PFSK-1 (cell line): ENCODE measurements around the gene FABP1.

Experiments
- FOXP2 ChIP-seq: optimal IDR thresholded peaks from 2 replicates; pipeline ENCODE3; 2011; ENCODE audit warnings: borderline replicate concordance, control low read depth, inconsistent platforms; ENCODE audit not compliant: insufficient read depth; ENCODE audit errors: extremely low read length, extremely low read depth
- POLR2AphosphoS5 ChIP-seq: IDR thresholded peaks from 2 replicates; pipeline ENCODE4 v1.6.1; 2012; ENCODE audit warnings: low read depth, mild to moderate bottlenecking, control low read depth, low read length, moderate library complexity
- SIN3A ChIP-seq: IDR thresholded peaks from 2 replicates; pipeline ENCODE4 v1.6.1; 2012; ENCODE audit warnings: mild to moderate bottlenecking, low read length, moderate library complexity, borderline replicate concordance; ENCODE audit not compliant: insufficient read depth
- TAF1 ChIP-seq: IDR thresholded peaks from 2 replicates; pipeline ENCODE4 v1.6.1; 2012; ENCODE audit warnings: low read length, control low read depth, borderline replicate concordance; ENCODE audit not compliant: insufficient read depth
- TF ChIP-seq, protein P1 (sequence below), 2 experiments: IDR thresholded peaks; 2 replicates each; pipeline versions ENCODE4 v1.6.1 to v1.8.0; 2011 to 2012; ENCODE audit warnings: low read depth in 2 of 2, low read length in 2 of 2, control low read depth in 1 of 2, inconsistent platforms in 1 of 2, mild to moderate bottlenecking in 1 of 2, moderate library complexity in 1 of 2; ENCODE audit not compliant: insufficient read depth in 1 of 2

DNA sequence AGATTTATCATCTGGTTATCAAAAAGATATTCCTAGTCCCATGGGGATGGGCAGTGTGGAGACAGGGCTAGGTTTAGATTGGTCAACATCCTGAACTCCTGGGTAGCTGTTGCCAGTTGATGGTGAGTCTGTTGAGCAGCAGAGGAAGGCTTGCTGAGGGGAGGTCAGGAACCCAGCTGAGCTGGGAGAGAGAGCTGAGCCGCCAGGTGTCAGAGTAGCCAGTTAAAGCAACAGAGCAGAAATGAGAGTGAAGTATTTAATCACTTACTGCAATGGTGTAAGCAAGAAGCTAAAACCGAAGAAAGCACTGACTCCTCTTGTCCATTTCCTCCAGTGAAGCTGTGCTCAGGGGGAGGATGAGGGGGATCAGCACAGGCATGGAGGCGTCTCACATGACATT, 30.7 kb downstream of the FABP1 start:
- TF ChIP-seq, protein P1, sequence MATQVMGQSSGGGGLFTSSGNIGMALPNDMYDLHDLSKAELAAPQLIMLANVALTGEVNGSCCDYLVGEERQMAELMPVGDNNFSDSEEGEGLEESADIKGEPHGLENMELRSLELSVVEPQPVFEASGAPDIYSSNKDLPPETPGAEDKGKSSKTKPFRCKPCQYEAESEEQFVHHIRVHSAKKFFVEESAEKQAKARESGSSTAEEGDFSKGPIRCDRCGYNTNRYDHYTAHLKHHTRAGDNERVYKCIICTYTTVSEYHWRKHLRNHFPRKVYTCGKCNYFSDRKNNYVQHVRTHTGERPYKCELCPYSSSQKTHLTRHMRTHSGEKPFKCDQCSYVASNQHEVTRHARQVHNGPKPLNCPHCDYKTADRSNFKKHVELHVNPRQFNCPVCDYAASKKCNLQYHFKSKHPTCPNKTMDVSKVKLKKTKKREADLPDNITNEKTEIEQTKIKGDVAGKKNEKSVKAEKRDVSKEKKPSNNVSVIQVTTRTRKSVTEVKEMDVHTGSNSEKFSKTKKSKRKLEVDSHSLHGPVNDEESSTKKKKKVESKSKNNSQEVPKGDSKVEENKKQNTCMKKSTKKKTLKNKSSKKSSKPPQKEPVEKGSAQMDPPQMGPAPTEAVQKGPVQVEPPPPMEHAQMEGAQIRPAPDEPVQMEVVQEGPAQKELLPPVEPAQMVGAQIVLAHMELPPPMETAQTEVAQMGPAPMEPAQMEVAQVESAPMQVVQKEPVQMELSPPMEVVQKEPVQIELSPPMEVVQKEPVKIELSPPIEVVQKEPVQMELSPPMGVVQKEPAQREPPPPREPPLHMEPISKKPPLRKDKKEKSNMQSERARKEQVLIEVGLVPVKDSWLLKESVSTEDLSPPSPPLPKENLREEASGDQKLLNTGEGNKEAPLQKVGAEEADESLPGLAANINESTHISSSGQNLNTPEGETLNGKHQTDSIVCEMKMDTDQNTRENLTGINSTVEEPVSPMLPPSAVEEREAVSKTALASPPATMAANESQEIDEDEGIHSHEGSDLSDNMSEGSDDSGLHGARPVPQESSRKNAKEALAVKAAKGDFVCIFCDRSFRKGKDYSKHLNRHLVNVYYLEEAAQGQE (IDR thresholded peaks at IDR 0.05; ENCODE audit: insufficient read depth in 1 of 2, low read depth in 2 of 2, low read length in 2 of 2): no peak
- TF ChIP-seq SIN3A (no peak), POLR2AphosphoS5 (no peak), TAF1 (no peak), FOXP2 (no peak)
